SU-DHL-6 (cell line): ENCODE results near the gene MMP21.

Experiments
- H2AFZ ChIP-seq: fragments of 200-600 bp; sonication (generic); 2 replicates; pipeline ENCODE4 v1.6.1; 2014; ENCODE audit warnings: low read depth, mild to moderate bottlenecking, moderate library complexity, mixed read lengths, antibody characterized with exemption, low read length; ENCODE audit not compliant: severe bottlenecking
- H3F3A ChIP-seq: fragments of 200-600 bp; shearing (Covaris generic); 2 replicates; pipeline ENCODE4 v1.6.0; 2016; ENCODE audit warnings: antibody characterized with exemption, mild to moderate bottlenecking; ENCODE audit not compliant: insufficient read depth
- H3K27ac ChIP-seq: fragments of 200-600 bp; sonication (generic); 2 replicates; pipeline ENCODE4 v1.5.1; 2016; ENCODE audit warnings: low read depth, mild to moderate bottlenecking, low read length, moderate library complexity, mixed read lengths
- H3K27me3 ChIP-seq: fragments of 200-600 bp; sonication (generic), shearing (Covaris generic); 2 replicates; pipeline ENCODE4 v1.6.0; 2014; ENCODE audit warnings: mild to moderate bottlenecking, low read length
- H3K36me3 ChIP-seq: fragments of 200-600 bp; sonication (generic); 2 replicates; pipeline ENCODE4 v1.6.1; 2014; ENCODE audit warnings: mild to moderate bottlenecking, low read length, mixed read lengths
- H3K4me2 ChIP-seq: fragments of 300-600, 200-600 bp; shearing (Covaris generic), sonication (generic); 2 replicates; pipeline ENCODE4 v1.6.0; 2014; ENCODE audit warnings: low read length, low read depth, mild to moderate bottlenecking; ENCODE audit not compliant: poor library complexity, severe bottlenecking
- H3K4me3 ChIP-seq: fragments of 200-600 bp; sonication (generic); 2 replicates; pipeline ENCODE4 v1.5.1; 2014; ENCODE audit warnings: antibody characterized with exemption, low read length, mild to moderate bottlenecking, mixed read lengths; ENCODE audit not compliant: insufficient read depth, poor library complexity, severe bottlenecking
- H3K79me2 ChIP-seq: fragments of 200-600 bp; sonication (generic); 2 replicates; pipeline ENCODE4 v1.6.1; 2014; ENCODE audit warnings: mild to moderate bottlenecking, low read length, moderate library complexity; ENCODE audit not compliant: insufficient read depth
- H3K9ac ChIP-seq: fragments of 200-600 bp; sonication (generic); 2 replicates; pipeline ENCODE4 v1.7.0; 2014; ENCODE audit warnings: mild to moderate bottlenecking, low read length
- H3K9me2 ChIP-seq: fragments of 200-600 bp; sonication (generic); replicated peaks from 2 replicates; pipeline ENCODE4 v1.6.1; 2014; ENCODE audit warnings: low read length; ENCODE audit not compliant: insufficient read depth
- H3K9me3 ChIP-seq: fragments of 200-600 bp; sonication (generic); 2 replicates; pipeline ENCODE4 v1.6.1; 2014; ENCODE audit warnings: low read length, mixed read lengths; ENCODE audit not compliant: insufficient read depth
- H4K20me1 ChIP-seq: fragments of 200-600 bp; sonication (generic); 2 replicates; pipeline ENCODE4 v1.6.1; 2014; ENCODE audit warnings: low read depth, mild to moderate bottlenecking, antibody characterized with exemption, low read length, moderate library complexity, mixed read lengths
- CTCF ChIP-seq: fragments of 200-600 bp; sonication (generic); IDR thresholded peaks from one replicate; pipeline ENCODE4 v1.5.1; 2017; ENCODE audit warnings: antibody characterized with exemption, mild to moderate bottlenecking, low read length, moderate library complexity; ENCODE audit not compliant: insufficient read depth, poor library complexity, severe bottlenecking
- EZH2phosphoT487 ChIP-seq: fragments of 200-600 bp; sonication (generic), shearing (Covaris generic); conservative IDR thresholded peaks from 2 replicates; pipeline ENCODE4 v1.6.1; 2018; ENCODE audit warnings: mild to moderate bottlenecking, antibody characterized with exemption, low read length, moderate library complexity, mixed read lengths

Gene MMP21

DNA sequence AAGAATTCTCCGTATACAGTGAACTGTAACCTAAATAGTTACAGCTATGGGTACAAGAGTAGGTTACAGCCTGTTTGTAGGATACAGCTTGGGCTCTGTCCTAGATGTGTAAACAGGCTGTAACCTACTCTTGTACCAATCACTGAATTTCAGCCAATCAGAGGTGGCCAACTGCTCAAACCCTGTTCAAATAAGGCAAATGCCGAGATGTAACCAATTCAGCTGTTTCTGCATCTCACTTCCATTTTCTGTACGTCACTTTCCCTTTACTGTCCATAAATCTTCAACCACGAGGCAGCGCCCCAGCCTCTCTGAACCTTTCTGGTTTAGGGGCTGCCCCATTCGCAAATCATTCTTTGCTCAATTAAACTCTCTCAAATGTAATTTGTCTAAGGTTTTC lies 8.3 kb upstream of the MMP21 start:
- H3K9me2 ChIP-seq, result no peaks in the 10 kb centered on the region
- no peaks in the 10 kb centered on the region for H3K27me3 ChIP-seq
- H3K4me2 ChIP-seq, result no peak overlapping the region
- TF ChIP-seq EZH2phosphoT487, result no peak
- no peak for TF ChIP-seq CTCF
- no peaks in the 10 kb centered on the region for H3F3A ChIP-seq
- H3K79me2 ChIP-seq, result no peaks in the 10 kb centered on the region
- no peak overlapping the region for H3K27ac ChIP-seq
- H3K9ac ChIP-seq, result no peak overlapping the region
- H2AFZ ChIP-seq, result no peak overlapping the region
- H3K9me3 ChIP-seq, result no peaks in the 10 kb centered on the region
- no peaks in the 10 kb centered on the region for H3K36me3 ChIP-seq
- no peak overlapping the region for H3K4me3 ChIP-seq
- H4K20me1 ChIP-seq, result no peaks in the 10 kb centered on the region

GRCh38 chr10:125783408-125783807 lies 7.8 kb upstream of the MMP21 start:
- no peaks in the 10 kb centered on the region for H4K20me1 ChIP-seq
- H3K36me3 ChIP-seq, result no peaks in the 10 kb centered on the region
- no peak overlapping the region for H3K9ac ChIP-seq
- H3K27me3 ChIP-seq, result no peaks in the 10 kb centered on the region
- no peak overlapping the region for H3K4me3 ChIP-seq
- TF ChIP-seq EZH2phosphoT487, result no peak
- no peak for TF ChIP-seq CTCF
- H2AFZ ChIP-seq, result no peak overlapping the region
- no peak overlapping the region for H3K4me2 ChIP-seq
- H3F3A ChIP-seq, result no peaks in the 10 kb centered on the region
- no peak overlapping the region for H3K27ac ChIP-seq
- H3K79me2 ChIP-seq, result no peaks in the 10 kb centered on the region
- no peaks in the 10 kb centered on the region for H3K9me2 ChIP-seq
- H3K9me3 ChIP-seq, result no peaks in the 10 kb centered on the region

DNA sequence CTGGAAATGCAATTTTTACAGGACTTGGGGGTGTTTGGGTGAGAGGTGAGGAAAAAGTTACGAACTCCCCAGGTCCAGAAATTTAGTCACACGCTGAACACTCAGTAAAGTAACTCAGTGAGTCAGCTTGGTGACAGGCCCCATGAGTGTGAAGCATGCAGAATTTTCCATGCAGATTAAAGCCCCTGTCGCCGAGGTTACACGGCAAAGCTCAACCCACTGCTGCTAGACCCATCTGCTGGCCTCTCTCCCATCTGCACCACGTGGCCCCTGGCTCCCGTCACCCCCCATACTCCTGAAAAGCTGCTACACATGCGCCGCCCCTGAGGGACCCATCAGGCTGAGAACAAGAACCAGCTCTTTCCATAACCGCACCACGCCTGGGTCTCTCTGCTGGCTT lies 7.0 kb upstream of the MMP21 start:
- Histone ChIP-seq H3K36me3 (no peaks in the 10 kb centered on the region), H3K79me2 (no peaks in the 10 kb centered on the region), H3K9me2 (no peaks in the 10 kb centered on the region), H4K20me1 (no peaks in the 10 kb centered on the region), H3K4me3 (no peak overlapping the region), H3K9ac (no peak overlapping the region), H3F3A (no peaks in the 10 kb centered on the region), H3K4me2 (no peak overlapping the region), H2AFZ (no peak overlapping the region), H3K27me3 (no peaks in the 10 kb centered on the region), H3K27ac (no peak overlapping the region), H3K9me3 (no peaks in the 10 kb centered on the region)
- TF ChIP-seq CTCF (no peak), EZH2phosphoT487 (no peak)

DNA sequence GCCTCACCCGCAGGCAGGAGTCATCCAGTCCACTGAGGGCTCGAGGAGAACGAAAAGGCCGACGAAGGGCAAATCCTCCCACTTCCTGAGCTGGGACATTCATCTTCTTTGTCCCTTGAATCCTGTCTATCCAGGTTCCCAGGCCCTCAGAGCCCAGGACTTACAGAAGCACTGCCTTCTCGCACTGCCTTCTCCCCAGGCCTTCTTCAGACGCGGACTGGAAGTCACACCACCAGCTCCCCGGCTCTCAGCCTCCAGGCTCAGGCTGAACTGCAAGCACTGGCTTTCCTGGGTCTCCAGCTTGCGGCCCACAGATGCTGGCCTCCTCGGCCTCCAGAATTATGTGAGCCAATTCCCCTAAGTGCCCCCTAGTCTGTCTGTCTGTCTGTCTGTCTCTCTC lies 6.4 kb upstream of the MMP21 start:
- H3K36me3 ChIP-seq, result no peaks in the 10 kb centered on the region
- no peak overlapping the region for H2AFZ ChIP-seq
- no peak overlapping the region for H3K4me3 ChIP-seq
- no peak overlapping the region for H3K4me2 ChIP-seq
- no peak overlapping the region for H3K27ac ChIP-seq
- H4K20me1 ChIP-seq, result no peaks in the 10 kb centered on the region
- H3K9ac ChIP-seq, result no peak overlapping the region
- no peaks in the 10 kb centered on the region for H3K9me3 ChIP-seq
- TF ChIP-seq CTCF (no peak), EZH2phosphoT487 (no peak)
- no peaks in the 10 kb centered on the region for H3K79me2 ChIP-seq
- H3K27me3 ChIP-seq, result no peaks in the 10 kb centered on the region
- H3K9me2 ChIP-seq, result no peaks in the 10 kb centered on the region
- no peaks in the 10 kb centered on the region for H3F3A ChIP-seq
